GM19397 (cell line): ENCODE measurements around the gene BACH2.
"Not testable (repeated sequence)": the region's sequence is repeated elsewhere in the genome, so short reads cannot be mapped to it uniquely, and the experiment has no call there.

Experiments used
- ATAC-seq: cut with Tn5 transposase; IDR thresholded peaks from one replicate; pipeline ENCODE4 v1.9.1; 2021; ENCODE audit warnings: mild to moderate bottlenecking, moderate library complexity; ENCODE audit not compliant: unreplicated experiment

BACH2 gene

GRCh38 chr6:89977808-89978748 is 318.6 kb downstream of the BACH2 start:
- ATAC-seq, result no peak

- ATAC-seq, result no peak
These were observed 320.0 kb downstream of the BACH2 start for GRCh38 chr6:89976694-89977020.

GRCh38 chr6:89975991-89976693 is 320.5 kb downstream of the BACH2 start:
- no peak for ATAC-seq

- no peak for ATAC-seq
These were observed 321.3 kb downstream of the BACH2 start for GRCh38 chr6:89975366-89975765.

DNA sequence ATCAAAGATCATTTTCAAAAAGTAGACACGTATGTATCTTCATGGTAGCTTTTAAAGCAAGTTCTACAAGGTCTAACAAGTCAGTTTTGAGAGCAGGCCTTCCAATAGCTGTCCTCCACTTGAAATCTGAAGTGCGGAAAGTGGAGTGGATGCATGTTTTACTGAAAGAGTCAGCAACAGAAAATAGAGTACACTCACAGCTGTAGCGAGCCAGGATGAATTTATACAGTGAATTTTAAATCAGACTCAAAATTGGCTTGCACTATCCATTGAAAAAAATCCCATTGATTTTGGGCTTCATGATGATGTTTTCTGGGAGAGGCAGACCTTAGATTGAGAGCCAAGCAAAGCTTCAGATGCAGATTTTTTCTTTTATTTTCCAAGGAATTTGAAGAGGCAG is 321.8 kb downstream of the BACH2 start:
- no peak for ATAC-seq

GRCh38 chr6:89972025-89972381 is 324.6 kb downstream of the BACH2 start:
- no peak for ATAC-seq

DNA sequence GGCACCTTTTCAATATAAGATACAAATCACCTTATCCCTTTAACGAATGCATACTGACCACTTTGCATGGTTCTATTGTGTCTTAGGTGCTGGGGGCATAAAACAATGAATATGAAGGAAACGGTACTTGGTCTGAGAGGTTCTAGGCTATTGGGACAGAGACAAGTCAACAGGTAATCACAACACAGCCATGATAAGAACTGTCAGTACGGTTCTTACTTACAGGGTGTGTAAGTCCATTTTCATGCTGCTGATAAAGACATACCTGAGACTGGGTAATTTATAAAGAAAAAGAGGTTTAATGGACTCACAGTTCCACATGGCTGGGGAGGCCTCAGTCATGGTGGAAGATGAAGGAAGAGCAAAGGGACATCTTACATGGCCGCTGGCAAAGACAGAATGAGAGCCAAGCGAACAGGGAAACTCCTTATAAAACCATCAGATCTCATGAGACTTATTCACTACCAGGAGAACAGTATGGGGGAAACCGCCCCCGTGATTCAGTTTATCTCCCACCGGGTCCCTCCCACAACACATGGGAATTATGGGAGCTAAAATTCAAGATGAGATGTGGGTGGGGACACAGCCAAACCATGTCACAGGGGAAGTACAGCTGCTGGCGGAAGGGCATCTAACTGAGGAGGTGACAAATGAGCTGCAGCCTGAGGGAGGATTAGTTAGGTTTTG is 325.2 kb downstream of the BACH2 start:
- not testable (repeated sequence) for ATAC-seq

DNA sequence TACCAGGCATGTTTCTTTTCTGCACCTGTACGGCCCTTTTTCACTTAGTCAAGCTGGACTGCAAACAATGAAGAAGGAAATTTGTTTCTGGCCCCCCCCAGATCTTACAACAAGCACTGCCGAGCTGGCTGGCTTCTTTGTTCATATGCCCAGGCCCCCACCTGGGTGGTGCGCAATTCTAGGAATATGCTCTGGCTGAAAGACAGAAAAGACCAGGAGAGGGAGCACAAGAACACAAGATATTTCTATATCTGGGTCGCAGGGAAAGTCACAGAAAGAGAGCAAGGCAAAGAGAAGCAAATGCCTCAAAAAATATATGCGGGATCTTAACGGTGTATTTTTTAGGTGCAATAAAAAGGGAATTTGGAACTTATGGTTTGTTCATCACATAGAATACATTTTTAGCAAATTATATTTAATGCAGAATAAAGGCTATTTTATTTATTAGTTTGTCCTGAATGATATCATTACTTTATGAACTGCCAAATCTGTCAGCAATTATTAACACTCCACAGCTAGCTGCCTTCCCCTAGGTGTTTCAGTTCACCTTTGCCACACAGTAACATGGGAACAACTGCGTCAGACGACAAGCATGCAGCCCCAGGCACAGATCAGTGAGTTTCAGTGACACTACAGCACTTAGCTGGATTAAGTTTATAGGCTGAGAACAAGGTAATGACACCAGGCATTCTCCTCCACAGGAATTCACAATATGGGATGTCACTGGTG is 325.9 kb downstream of the BACH2 start:
- no peak for ATAC-seq

DNA sequence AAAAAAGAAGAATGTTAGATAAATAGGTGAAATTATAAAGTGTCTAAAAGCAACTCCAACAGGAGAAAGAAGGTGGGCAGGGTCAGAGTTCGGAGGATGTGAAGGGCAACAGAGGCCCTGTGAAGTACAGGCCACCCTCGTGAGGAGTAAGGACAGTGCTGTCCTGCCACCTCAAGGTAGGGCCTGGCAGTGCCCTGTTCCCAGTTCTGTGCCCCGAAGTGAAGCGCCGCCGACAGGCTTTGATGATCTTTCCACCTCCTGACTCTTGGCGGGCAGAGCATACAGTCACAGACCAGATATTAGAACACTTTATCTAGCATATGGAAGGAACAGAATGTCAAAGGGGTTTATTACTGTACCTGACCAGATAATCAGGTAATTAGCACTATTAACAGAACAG is 326.6 kb downstream of the BACH2 start:
- no peak for ATAC-seq

DNA sequence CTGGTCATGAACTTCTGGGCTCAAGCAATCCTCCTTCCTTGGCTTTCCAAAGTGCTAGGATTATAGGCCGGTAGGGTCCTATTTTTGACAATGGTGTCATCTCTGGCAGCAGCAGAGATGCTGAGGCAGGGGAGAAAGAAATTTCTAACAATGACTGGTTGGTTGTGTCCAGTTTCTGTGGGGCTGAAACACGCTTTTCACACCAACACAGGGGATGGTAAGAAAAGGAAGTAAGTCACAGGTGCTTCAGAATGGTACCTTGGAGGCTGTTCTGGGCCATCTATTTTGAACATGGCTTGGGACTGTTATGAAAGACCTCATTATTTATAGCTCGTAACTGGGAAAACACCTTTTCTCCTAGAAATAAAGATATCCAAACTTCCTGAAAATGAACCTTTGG is 329.7 kb downstream of the BACH2 start:
- no peak for ATAC-seq

DNA sequence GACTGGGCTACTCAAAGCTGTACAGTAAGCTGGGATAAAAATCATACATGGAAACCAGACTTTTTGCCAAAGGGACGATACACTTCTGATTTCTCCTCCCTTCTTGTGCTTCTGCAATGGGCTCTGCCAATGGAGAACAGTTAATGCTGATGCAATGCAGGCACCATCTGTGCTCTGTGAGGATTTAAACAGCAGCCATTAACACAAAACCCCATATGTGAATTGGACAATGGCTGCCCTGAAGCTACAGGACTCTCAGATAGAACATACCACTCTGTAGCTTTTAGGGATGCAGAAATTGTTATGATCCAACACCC is 330.5 kb downstream of the BACH2 start:
- ATAC-seq, result no peak

- ATAC-seq, result no peak
These were observed 331.0 kb downstream of the BACH2 start for GRCh38 chr6:89965441-89966227.

DNA sequence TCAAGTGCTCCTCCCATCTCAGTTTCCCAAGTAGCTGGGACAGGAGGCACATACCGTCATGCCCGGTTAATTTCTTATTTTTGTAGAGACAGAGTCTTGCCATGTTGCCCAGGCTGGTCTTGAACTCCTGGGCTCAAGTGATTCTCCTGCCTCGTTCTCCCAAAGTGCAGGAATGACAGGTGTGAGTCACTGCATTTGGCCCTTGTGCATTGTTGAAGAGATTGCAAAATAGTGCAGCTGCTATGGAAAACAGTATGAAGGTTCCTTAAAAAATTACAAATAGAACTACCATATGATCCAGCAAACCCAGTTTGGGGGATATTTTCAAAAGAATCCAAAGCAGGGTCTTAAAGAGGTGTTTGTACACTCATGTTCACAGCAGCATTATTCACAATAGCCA is 333.3 kb downstream of the BACH2 start:
- no peak for ATAC-seq

- no peak for ATAC-seq
These were observed 335.2 kb downstream of the BACH2 start for GRCh38 chr6:89961481-89961880.

DNA sequence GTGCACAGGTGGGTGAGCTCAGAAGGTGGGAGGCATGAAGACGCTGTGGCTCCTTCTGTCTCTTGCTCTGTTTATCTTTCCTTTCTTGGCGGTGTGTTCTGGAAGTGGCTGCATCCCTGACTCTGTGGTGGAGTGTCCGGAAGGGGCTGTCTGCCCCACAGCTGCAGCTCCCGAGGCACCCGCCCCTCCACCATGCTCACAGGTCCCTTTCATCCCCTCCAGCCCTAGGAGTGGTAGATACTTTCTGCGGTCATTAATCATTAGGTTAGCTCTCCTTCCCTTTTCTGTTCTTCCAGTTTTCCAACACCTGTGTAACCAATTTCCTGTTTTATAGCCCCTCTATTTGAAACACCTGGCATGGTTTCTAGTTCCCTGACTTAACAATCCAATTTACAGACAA is 336.8 kb downstream of the BACH2 start:
- no peak for ATAC-seq

GRCh38 chr6:89956182-89956581 is 340.5 kb downstream of the BACH2 start:
- ATAC-seq, result no peak

DNA sequence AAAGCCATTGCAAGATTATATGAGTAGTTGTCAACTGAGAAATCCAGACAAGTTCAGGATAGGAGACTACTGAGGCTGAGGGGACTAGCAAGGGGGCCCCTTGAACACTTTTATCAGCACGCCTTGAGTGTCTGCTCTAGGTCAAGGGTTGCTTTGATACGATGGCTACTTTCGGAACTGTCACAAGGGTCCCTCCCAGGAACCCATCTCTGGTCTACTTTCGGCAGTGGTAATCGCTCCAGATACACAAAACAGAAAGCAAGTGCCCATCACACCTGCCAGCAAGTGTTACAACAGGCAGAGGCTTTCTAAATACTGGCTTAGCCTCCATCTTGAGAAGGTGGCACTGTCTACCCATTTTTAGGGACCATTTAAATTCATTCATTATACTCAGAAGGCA is 341.3 kb downstream of the BACH2 start:
- ATAC-seq, result no peak

- ATAC-seq, result no peak
These were observed 341.9 kb downstream of the BACH2 start for GRCh38 chr6:89954721-89955148.

GRCh38 chr6:89952686-89953085 is 344.0 kb downstream of the BACH2 start:
- no peak for ATAC-seq

- no peak for ATAC-seq
These were observed 344.5 kb downstream of the BACH2 start for GRCh38 chr6:89952105-89952671.
